T-cell (primary cell): ENCODE measurements around the gene PSENEN. TPM values are rescaled to one million over a fixed set of nuclear protein-coding genes. Genes with fewer than 3 reads are reported as not detected.

Source experiments
- ATAC-seq, 4 experiments: fragments of 200-7000 bp in 3 of 4; fragments of 150-1000 bp in 1 of 4; cut with Tn5 transposase; replicated peaks in 1 of 4; 1 replicate in 3 of 4; 2 replicates in 1 of 4; pipeline ENCODE4 v1.10.0; 2021; ENCODE audit warnings: moderate library complexity in 3 of 4, mild to moderate bottlenecking in 2 of 4, moderate number of reproducible peaks in 1 of 4
- CTCF ChIA-PET, 2 donors: fragments of 300-600 bp; sonication (Branson Sonifier 250); formaldehyde crosslinking; loops; one replicate each; lab custom pipeline; 2022; ENCODE audit warnings: antibody characterized with exemption in 2 of 2; lab: Charles Lee
- POLR2A ChIA-PET, 2 donors: fragments of 300-600 bp; sonication (Branson Sonifier 250); formaldehyde crosslinking; loops; one replicate each; lab custom pipeline; 2022; ENCODE audit warnings: antibody characterized with exemption in 2 of 2; lab: Charles Lee
- DNase-seq, 35 experiments: peaks; one replicate each; pipeline versions ENCODE4 v3.0.0 to v3.0.0-alpha.2; 2013 to 2023
- H3K27ac ChIP-seq: one replicate; pipeline ENCODE4 v1.5.1; 2013; ENCODE audit warnings: low read length
- H3K27me3 ChIP-seq, 2 experiments: replicated peaks in 1 of 2; 1 replicate in 1 of 2; 2 replicates in 1 of 2; pipeline versions ENCODE4 v1.6.1 to v1.7.0; 2013; ENCODE audit warnings: low read length in 1 of 2, mixed read lengths in 1 of 2; ENCODE audit not compliant: control insufficient read depth in 2 of 2, insufficient read depth in 2 of 2; ENCODE audit errors: extremely low read depth in 1 of 2
- H3K36me3 ChIP-seq, 2 donors: 1 replicate in 1 of 2; 2 replicates in 1 of 2; pipeline versions ENCODE4 v1.6.1 to v1.7.0; 2013; ENCODE audit warnings: low read length in 1 of 2; ENCODE audit not compliant: control insufficient read depth in 2 of 2, insufficient read depth in 1 of 2; ENCODE audit errors: extremely low read depth in 1 of 2
- H3K4me1 ChIP-seq, 2 experiments: 1 replicate in 1 of 2; 2 replicates in 1 of 2; pipeline versions ENCODE4 v1.6.1 to v1.7.0; 2013; ENCODE audit warnings: low read length in 2 of 2, mixed read lengths in 1 of 2; ENCODE audit not compliant: insufficient read depth in 2 of 2, control insufficient read depth in 1 of 2; ENCODE audit errors: extremely low read depth in 1 of 2
- H3K4me3 ChIP-seq, 2 donors: 1 replicate in 1 of 2; 2 replicates in 1 of 2; pipeline versions ENCODE4 v1.5.1 to v1.7.0; 2013; ENCODE audit warnings: mild to moderate bottlenecking in 2 of 2, low read length in 1 of 2, moderate library complexity in 1 of 2; ENCODE audit not compliant: control insufficient read depth in 1 of 2; ENCODE audit errors: extremely low read depth in 1 of 2
- H3K9me3 ChIP-seq: 2 replicates; pipeline ENCODE4 v1.7.0; 2013
- H3K27ac Mint-ChIP-seq, 2 donors: one replicate each; pipeline ENCODE4 v1.8.0; 2020 to 2021; ENCODE audit warnings: mild to moderate bottlenecking in 2 of 2, mixed read lengths in 2 of 2
- H3K27me3 Mint-ChIP-seq, 2 donors: one replicate each; pipeline ENCODE4 v1.8.0; 2021 to 2022; ENCODE audit warnings: mixed read lengths in 2 of 2
- H3K36me3 Mint-ChIP-seq: one replicate; pipeline ENCODE4 v1.8.0; 2021; ENCODE audit warnings: mixed read lengths
- H3K4me1 Mint-ChIP-seq, 3 donors: one replicate each; pipeline ENCODE4 v1.8.0; 2020 to 2022; ENCODE audit warnings: mixed read lengths in 3 of 3, mild to moderate bottlenecking in 1 of 3
- H3K4me3 Mint-ChIP-seq, 3 donors: one replicate each; pipeline ENCODE4 v1.8.0; 2020 to 2022; ENCODE audit warnings: mild to moderate bottlenecking in 3 of 3, mixed read lengths in 3 of 3, moderate library complexity in 3 of 3
- H3K9me3 Mint-ChIP-seq, 3 donors: one replicate each; pipeline ENCODE4 v1.8.0; 2020 to 2022; ENCODE audit warnings: mixed read lengths in 3 of 3
- WGBS: methylation state at CpG from one replicate; pipeline ENCODE4 v1.1.5; 2013; ENCODE audit warnings: missing lambda C conversion rate; ENCODE audit not compliant: insufficient coverage; 5-methylcytosine and 5-hydroxymethylcytosine counted together
- total RNA-seq, 35 experiments: library from RNA in 6 of 35; stranded (reverse) in 6 of 35; fragments of 120-200 nt in 1 of 35; gene quantifications; one replicate each; pipeline versions ENCODE4 v1.2.1 to v1.2.4 and lab custom pipeline; 2013 to 2026

Gene PSENEN
- total RNA-seq, 5 donors from 2014 or later (not counting 1 experiment from before 2014, with no cell fraction given): 21.2 to 33.5 (median 24.5) TPM

DNA sequence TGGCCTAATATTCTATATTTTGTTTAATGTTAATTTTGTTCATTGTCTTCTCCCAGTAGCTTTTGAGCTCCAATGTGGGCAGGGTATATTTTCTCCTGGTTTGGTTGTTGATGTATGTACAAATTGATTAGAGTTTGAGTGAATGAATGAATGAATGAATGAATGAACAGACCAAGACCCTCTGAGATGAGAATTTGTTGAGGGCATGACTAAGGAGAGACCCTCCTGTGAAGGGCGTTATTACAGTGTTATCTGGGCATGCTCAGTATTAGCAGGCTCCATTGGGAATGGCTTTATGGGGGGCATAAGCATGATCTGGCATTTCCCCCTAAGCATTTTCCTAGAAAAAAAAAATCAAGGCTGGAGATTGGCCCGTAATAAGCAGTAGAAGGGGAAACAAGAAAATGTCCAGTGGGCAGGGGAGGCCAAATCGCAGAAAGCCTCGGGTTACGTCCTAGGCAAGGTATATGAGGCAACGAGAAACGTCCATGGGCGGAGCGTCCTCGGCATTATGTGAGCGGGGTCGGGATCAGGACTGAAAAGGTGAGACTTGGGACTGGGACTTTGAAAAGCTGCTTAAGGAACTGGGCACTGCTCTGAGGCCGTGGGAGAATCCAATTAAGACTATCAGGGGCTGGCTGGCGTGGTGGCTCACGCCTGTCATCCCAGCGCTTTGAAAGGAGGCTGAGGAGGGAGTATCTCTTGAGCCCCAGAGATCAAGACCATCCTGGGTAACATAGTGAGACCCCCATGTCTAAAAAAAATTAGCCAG is 29.0 kb downstream of the PSENEN start:
- WGBS: 62% methylated on average over 12 of the region's 16 CpGs
- H3K27me3 Mint-ChIP-seq: no peaks in the 10 kb centered on the region
- CTCF ChIA-PET: no interaction called here

DNA sequence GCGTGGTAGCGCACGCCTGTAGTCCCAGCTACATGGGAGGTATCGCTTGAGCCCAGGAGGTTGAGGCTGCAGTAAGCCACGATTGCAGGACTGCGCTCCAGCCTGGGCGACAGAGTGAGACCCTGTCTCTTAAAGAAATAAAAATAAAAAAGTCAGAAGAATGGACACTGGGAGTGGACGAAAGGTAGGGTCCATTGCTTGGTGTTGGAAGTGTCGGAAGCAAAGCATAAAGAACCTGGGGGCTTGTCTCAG is 29.5 kb downstream of the PSENEN start:
- Mint-ChIP-seq H3K27me3 (no peaks in the 10 kb centered on the region), H3K4me1 (peaks cover 6 to 20% (median 20%) of the 10 kb centered on the region in 3 donors), H3K36me3 (peaks cover 4% of the 10 kb centered on the region), H3K4me3 (peak overlapping the region; percentile 78 to 88 (median 80)), H3K9me3 (no peaks in the 10 kb centered on the region), H3K27ac (no peak overlapping the region)
- WGBS: 20% methylated on average over 7 of the region's 9 CpGs
- Histone ChIP-seq H3K9me3 (no peaks in the 10 kb centered on the region), H3K36me3 (peaks cover 0 to 1% of the 10 kb centered on the region in 2 donors), H3K27me3 (no peaks in the 10 kb centered on the region), H3K4me1 (peaks cover 4 to 19% of the 10 kb centered on the region in 2 experiments), H3K27ac (no peak overlapping the region), H3K4me3 (peak overlapping the region in 1 of 2 donors; percentile 62)
- ATAC-seq: peak in 1 of 4 experiments; percentile 19
- no peak for DNase-seq
- ChIA-PET CTCF (no interaction called here), POLR2A (no interaction called here)

More for the DNA sequence above, 29.0 kb downstream of the PSENEN start:
- H3K4me1 ChIP-seq: peaks cover 4 to 19% of the 10 kb centered on the region in 2 experiments
- POLR2A ChIA-PET: no interaction called here
- H3K36me3 ChIP-seq: no peaks in the 10 kb centered on the region
- peak overlapping the region in 1 of 2 donors; percentile 62 for H3K4me3 ChIP-seq
- Mint-ChIP-seq H3K4me1 (peaks cover 6 to 20% (median 20%) of the 10 kb centered on the region in 3 donors), H3K27ac (peak overlapping the region in 1 of 2 donors; percentile 64), H3K36me3 (peaks cover 4% of the 10 kb centered on the region), H3K4me3 (peak overlapping the region; percentile 78 to 88 (median 80)), H3K9me3 (no peaks in the 10 kb centered on the region)
- no peak for ATAC-seq
- no peaks in the 10 kb centered on the region for H3K9me3 ChIP-seq
- no peaks in the 10 kb centered on the region for H3K27me3 ChIP-seq
- H3K27ac ChIP-seq: no peak overlapping the region
- no peak for DNase-seq

DNA sequence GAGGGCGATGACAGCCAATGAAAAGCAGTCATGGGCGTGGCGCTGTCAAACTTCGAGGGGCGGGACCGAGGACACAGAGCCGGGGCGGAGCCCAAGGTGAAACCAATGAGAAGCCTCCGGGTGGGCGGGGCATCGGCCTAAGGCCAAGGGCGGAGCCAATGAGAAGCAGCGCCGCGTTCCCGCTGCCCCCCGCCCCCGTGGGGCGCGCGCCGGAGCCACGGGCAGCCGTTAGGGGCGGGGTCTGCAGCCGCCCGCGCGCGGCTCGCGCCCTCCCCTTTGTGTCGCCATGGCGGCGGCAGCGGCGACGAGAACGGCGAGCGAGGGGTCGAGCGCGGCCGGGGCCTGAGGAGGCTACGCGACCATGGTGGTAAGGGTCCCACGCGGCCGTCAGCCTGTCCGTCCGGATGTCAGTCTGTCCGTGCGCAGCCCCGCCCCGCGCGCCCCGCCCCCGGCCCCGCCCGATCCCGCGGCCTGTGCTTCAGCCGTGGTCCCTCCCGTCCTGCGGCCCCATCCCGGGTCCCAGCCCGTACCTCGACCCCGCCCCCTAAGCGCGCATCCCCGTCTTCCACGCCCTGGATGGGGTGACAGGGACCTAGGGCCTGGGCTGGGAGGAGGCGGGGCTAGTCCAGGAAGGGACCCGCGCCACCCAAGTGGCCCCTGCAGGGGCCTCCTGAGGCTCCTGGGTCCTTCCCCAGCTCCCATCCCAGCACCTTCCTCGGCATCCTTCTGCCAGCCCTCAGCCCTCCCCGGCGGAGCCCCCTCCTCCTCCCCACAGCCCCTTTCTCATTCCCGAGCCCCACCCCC is 30.0 kb downstream of the PSENEN start, which contains the start of gene ARHGAP33:
ARHGAP33 (plus strand) TSS at position 267 of the 804 bp plus-strand sequence; CDS start at position 362, 95 bp downstream.
- Histone ChIP-seq H3K4me3 (peak within 1 kb of the TSS in 1 of 2 donors; percentile 62), H3K27me3 (no peaks in the 10 kb centered on the region), H3K27ac (no peak within 1 kb of the TSS), H3K4me1 (peaks cover 4 to 19% of the 10 kb centered on the region in 2 experiments), H3K36me3 (peaks cover 0 to 3% of the 10 kb centered on the region in 2 donors), H3K9me3 (no peaks in the 10 kb centered on the region)
- no peaks in the 10 kb centered on the region for H3K27me3 Mint-ChIP-seq
- peak; percentile 96 to 99 (median 98) for ATAC-seq
- DNase-seq: peak; percentile 94 to 100 (median 98)
- POLR2A ChIA-PET: no interaction called here
- CTCF ChIA-PET: no interaction called here
- WGBS: under 1% methylated on average over 68 of the region's 82 CpGs
- peak within 1 kb of the TSS; percentile 78 to 88 (median 80) for H3K4me3 Mint-ChIP-seq
- H3K4me1 Mint-ChIP-seq: peaks cover 6 to 20% (median 20%) of the 10 kb centered on the region in 3 donors
- peak within 1 kb of the TSS in 1 of 2 donors; percentile 64 for H3K27ac Mint-ChIP-seq
- H3K9me3 Mint-ChIP-seq: no peaks in the 10 kb centered on the region
- peaks cover 4% of the 10 kb centered on the region for H3K36me3 Mint-ChIP-seq

DNA sequence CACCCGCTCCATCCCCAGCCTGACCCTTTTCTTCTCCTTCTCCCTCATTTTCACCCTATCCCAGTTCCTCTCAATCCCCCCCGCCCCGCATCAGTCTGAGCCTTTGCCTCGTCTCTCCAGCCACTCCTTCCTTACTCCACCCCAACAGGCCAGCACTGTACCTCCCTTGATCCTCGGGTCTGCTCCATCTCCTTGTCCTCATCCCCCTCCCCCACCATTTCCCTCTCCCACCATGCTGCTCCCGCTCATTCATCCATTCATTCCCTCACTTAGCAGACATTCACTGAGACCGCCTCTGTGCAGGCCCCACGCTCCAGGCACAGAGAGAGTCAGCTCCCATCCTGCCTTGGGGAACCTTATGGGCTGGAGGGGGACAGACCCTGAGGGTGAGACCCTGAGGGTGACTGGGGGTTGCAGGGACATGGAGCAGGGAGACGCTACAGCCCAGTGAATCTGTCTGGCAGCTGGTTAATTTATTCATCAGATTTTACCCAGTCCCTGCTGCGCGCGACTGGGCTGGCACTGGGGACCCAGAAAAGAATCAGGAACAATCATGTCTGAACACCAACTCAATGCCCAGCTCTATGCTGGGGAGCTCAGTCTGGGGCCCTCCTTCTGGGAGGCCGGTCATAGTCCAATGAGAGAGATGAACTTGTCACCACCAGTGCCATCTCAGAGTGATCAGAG is 30.8 kb downstream of the PSENEN start:
- POLR2A ChIA-PET: no interaction called here
- Histone ChIP-seq H3K9me3 (no peaks in the 10 kb centered on the region), H3K4me3 (peak overlapping the region in 1 of 2 donors; percentile 62), H3K4me1 (peaks cover 4 to 19% of the 10 kb centered on the region in 2 experiments), H3K27me3 (no peaks in the 10 kb centered on the region), H3K36me3 (peaks cover 0 to 3% of the 10 kb centered on the region in 2 donors), H3K27ac (no peak overlapping the region)
- Mint-ChIP-seq H3K4me3 (peak overlapping the region; percentile 62 to 88 (median 72)), H3K4me1 (peaks cover 6 to 20% (median 20%) of the 10 kb centered on the region in 3 donors), H3K9me3 (no peaks in the 10 kb centered on the region), H3K27ac (no peak overlapping the region), H3K27me3 (no peaks in the 10 kb centered on the region), H3K36me3 (peaks cover 6% of the 10 kb centered on the region)
- ATAC-seq (no peak), DNase-seq (no peak)
- 73% methylated on average over 11 of the region's 13 CpGs for WGBS
- CTCF ChIA-PET: no interaction called here

DNA sequence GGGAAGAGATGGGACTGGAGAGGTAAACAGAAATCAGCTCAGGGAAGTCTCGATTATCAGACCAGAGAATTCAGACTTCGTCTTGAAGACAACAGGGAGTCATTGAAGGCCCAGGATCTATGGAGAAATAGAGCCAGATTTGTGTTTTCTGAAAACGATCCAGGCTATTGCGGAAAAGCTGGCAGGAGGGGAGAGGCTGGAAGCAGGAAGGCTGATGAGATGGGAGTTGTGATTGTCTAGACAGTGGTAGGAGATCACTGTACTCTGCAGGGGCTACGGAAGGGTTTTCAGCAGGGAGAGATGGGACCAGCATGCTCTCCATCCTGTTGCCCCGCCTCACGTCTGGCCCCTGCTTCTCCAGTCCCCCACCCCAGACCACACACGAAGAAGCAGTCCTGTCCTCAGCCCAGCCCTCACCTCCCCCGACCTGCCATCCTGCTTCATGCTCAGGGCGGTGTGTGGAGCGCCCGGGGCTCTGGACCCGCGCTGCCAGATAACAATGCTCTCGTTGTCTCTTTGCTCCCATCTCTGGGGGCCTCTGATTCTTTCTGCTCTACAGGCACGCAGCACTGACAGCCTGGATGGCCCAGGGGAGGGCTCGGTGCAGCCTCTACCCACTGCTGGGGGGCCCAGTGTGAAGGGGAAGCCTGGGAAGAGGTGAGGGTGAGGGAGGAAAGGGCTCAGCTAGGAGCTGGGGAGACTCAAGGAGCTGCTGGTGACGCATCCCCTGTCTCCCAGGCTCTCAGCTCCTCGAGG is 31.8 kb downstream of the PSENEN start:
- H3K9me3 Mint-ChIP-seq: no peaks in the 10 kb centered on the region
- Histone ChIP-seq H3K9me3 (no peaks in the 10 kb centered on the region), H3K4me3 (no peak overlapping the region), H3K36me3 (peaks cover 0 to 3% of the 10 kb centered on the region in 2 donors), H3K4me1 (peaks cover 4 to 19% of the 10 kb centered on the region in 2 experiments), H3K27me3 (no peaks in the 10 kb centered on the region), H3K27ac (no peak overlapping the region)
- ATAC-seq (no peak), DNase-seq (no peak)
- peak overlapping the region in 1 of 2 donors; percentile 45 for H3K27ac Mint-ChIP-seq
- peaks cover 10% of the 10 kb centered on the region for H3K36me3 Mint-ChIP-seq
- H3K4me3 Mint-ChIP-seq: peak overlapping the region; percentile 62 to 88 (median 72)
- ChIA-PET POLR2A (interaction anchor here in 1 of 2 donors (0.6 kb wide), 1 partner anchor 14 kb away, joined by 4 read pairs; no protein-coding TSS in a partner anchor), CTCF (no interaction called here)
- peaks cover 6 to 20% (median 20%) of the 10 kb centered on the region in 3 donors for H3K4me1 Mint-ChIP-seq
- H3K27me3 Mint-ChIP-seq: no peaks in the 10 kb centered on the region
- WGBS: 90% methylated on average over 18 of the region's 19 CpGs
